Stomach (tissue), 9 donors: ENCODE results near the gene DKK1. TPM values are rescaled to one million over a fixed set of nuclear protein-coding genes. Genes with fewer than 3 reads are reported as not detected.

Source experiments
- DNase-seq, 2 donors: peaks; one replicate each; pipeline versions ENCODE4 v3.0.0 to v3.0.0-alpha.2; 2013 to 2019
- H3K27ac ChIP-seq, 5 donors: fragments of 200-600 bp in 4 of 5; sonication (generic) in 4 of 5; one replicate each; pipeline ENCODE4 v1.5.1; 2013 to 2019; ENCODE audit warnings: mild to moderate bottlenecking in 1 of 5, moderate library complexity in 1 of 5
- H3K27me3 ChIP-seq, 3 donors: fragments of 200-600 bp; sonication (generic); one replicate each; pipeline ENCODE4 v1.5.1; 2017 to 2019; ENCODE audit warnings: mixed run types in 1 of 3
- H3K36me3 ChIP-seq, 4 donors: fragments of 200-600 bp; sonication (generic); 1 replicate in 3 of 4; 2 replicates in 1 of 4; pipeline ENCODE4 v1.5.1; 2016 to 2019
- H3K4me1 ChIP-seq, 4 donors: fragments of 200-600 bp; sonication (generic); one replicate each; pipeline ENCODE4 v1.5.1; 2016 to 2019
- H3K4me3 ChIP-seq, 4 donors: fragments of 200-600 bp; sonication (generic) in 3 of 4; one replicate each; pipeline ENCODE4 v1.5.1; 2016 to 2019; ENCODE audit warnings: mild to moderate bottlenecking in 1 of 4
- H3K9me3 ChIP-seq, 4 donors: fragments of 200-600 bp; sonication (generic); one replicate each; pipeline ENCODE4 v1.5.1; 2016 to 2019
- CTCF ChIP-seq, 7 experiments: fragments of 450-650 bp in 4 of 7; fragments of 200-600 bp in 3 of 7; sonication (generic) in 3 of 7; IDR thresholded peaks; one replicate each; pipeline ENCODE4 v1.5.1; 2016 to 2019; ENCODE audit warnings: antibody characterized with exemption in 7 of 7, control low read depth in 2 of 7, mild to moderate bottlenecking in 1 of 7
- EP300 ChIP-seq: sonication (generic); formaldehyde crosslinking; IDR thresholded peaks from one replicate; pipeline ENCODE4 v1.6.1; 2017; ENCODE audit warnings: antibody characterized with exemption
- POLR2A ChIP-seq, 4 donors: fragments of 450-650 bp; IDR thresholded peaks; one replicate each; pipeline ENCODE4 v1.6.1; 2016; ENCODE audit warnings: antibody characterized with exemption in 4 of 4, control low read depth in 2 of 4, mild to moderate bottlenecking in 1 of 4, moderate library complexity in 1 of 4
- POLR2AphosphoS5 ChIP-seq, 3 donors: sonication (generic); formaldehyde crosslinking; IDR thresholded peaks; one replicate each; pipeline ENCODE4 v1.6.1; 2016; ENCODE audit warnings: antibody characterized with exemption in 3 of 3
- WGBS, 5 donors: extraction: QIAGEN DNeasy Blood & Tissue Kit in 3 of 5; methylation state at CpG; one replicate each; pipeline versions ENCODE4 v1.1.5 to v1.1.7; 2013 to 2018; 5-methylcytosine and 5-hydroxymethylcytosine counted together
- intact Hi-C: fragments of 100-400 bp; cut with DNase I; formaldehyde crosslinking; loops from one replicate; pipeline ENCODE4 v1.15.1; 2023; ENCODE audit warnings: low total_unique reads
- polyA plus RNA-seq, 3 donors: library from polyadenylated mRNA; stranded (reverse); fragments of 200-250 nt; gene quantifications; one replicate each; pipeline ENCODE4 v1.2.3, GENCODE V29; 2013
- total RNA-seq, 5 donors: library from RNA; depleted of rRNA; stranded (reverse); fragments of >200 nt; gene quantifications; one replicate each; pipeline versions ENCODE4 v1.1.0 to v1.2.3, GENCODE V29; 2014 to 2016
- donor health status: healthy with polysubstance abuse.
- donor health status: Bipolar disorder and iron deficiency.
- donor health status: healthy.

Gene DKK1
- total and polyA plus RNA-seq, 8 donors = 0.73 to 4.0 (median 1.2) TPM; not detected in 3

GRCh38 chr10:52346394-52347326 lies 32.6 kb downstream of the DKK1 start:
- H3K4me3 ChIP-seq = no peak overlapping the region
- DNase-seq = no peak
- H3K36me3 ChIP-seq = no peaks in the 10 kb centered on the region
- no peak overlapping the region for H3K27ac ChIP-seq
- no peaks in the 10 kb centered on the region for H3K4me1 ChIP-seq
- peaks cover 0 to 7% (median 0%) of the 10 kb centered on the region in 4 donors for H3K9me3 ChIP-seq
- no peak for TF ChIP-seq EP300
- no peak for TF ChIP-seq CTCF (IDR thresholded peaks at IDR 0.05)
- no peak for TF ChIP-seq POLR2AphosphoS5 (IDR thresholded peaks at IDR 0.05)
- no peak for TF ChIP-seq POLR2A (IDR thresholded peaks at IDR 0.05)
- WGBS, 5 donors = 90 to 96% (median 93%) methylated on average over 16 to 27 of the region's 27 CpGs
- H3K27me3 ChIP-seq = no peaks in the 10 kb centered on the region
- intact Hi-C loops = no loop called here

- DNase-seq = no peak
- Histone ChIP-seq H3K4me1 (no peaks in the 10 kb centered on the region), H3K36me3 (no peaks in the 10 kb centered on the region), H3K4me3 (no peak overlapping the region), H3K27ac (no peak overlapping the region), H3K27me3 (no peaks in the 10 kb centered on the region), H3K9me3 (peaks cover 0 to 7% (median 0%) of the 10 kb centered on the region in 4 donors)
- intact Hi-C loops = no loop called here
- TF ChIP-seq CTCF (IDR thresholded peaks at IDR 0.05) = no peak
- TF ChIP-seq POLR2A (IDR thresholded peaks at IDR 0.05) = no peak
- no peak for TF ChIP-seq POLR2AphosphoS5 (IDR thresholded peaks at IDR 0.05)
- TF ChIP-seq EP300 = no peak
- 94 to 100% (median 95%) methylated on average over 5 of the region's 5 CpGs; no CpG with 5 or more reads in 2 of the 5 donors for WGBS, 5 donors
These were observed 33.2 kb downstream of the DKK1 start for GRCh38 chr10:52347327-52347667.

- H3K4me3 ChIP-seq = no peak overlapping the region
- TF ChIP-seq EP300 (no peak), POLR2AphosphoS5 (IDR thresholded peaks at IDR 0.05) (no peak), POLR2A (IDR thresholded peaks at IDR 0.05) (no peak), CTCF (IDR thresholded peaks at IDR 0.05) (no peak)
- H3K36me3 ChIP-seq = no peaks in the 10 kb centered on the region
- WGBS, 5 donors = 87 to 98% (median 93%) methylated on average over 3 to 5 of the region's 5 CpGs; no CpG with 5 or more reads in 1 of the 5 donors
- H3K27ac ChIP-seq = no peak overlapping the region
- H3K27me3 ChIP-seq = no peaks in the 10 kb centered on the region
- intact Hi-C loops = no loop called here
- H3K4me1 ChIP-seq = no peaks in the 10 kb centered on the region
- no peak for DNase-seq
- peaks cover 0 to 7% (median 0%) of the 10 kb centered on the region in 4 donors for H3K9me3 ChIP-seq
These were observed 34.0 kb downstream of the DKK1 start for GRCh38 chr10:52348037-52348564.

- H3K27me3 ChIP-seq = no peaks in the 10 kb centered on the region
- no peaks in the 10 kb centered on the region for H3K36me3 ChIP-seq
- DNase-seq = no peak
- H3K4me3 ChIP-seq = no peak overlapping the region
- intact Hi-C loops = no loop called here
- TF ChIP-seq CTCF (IDR thresholded peaks at IDR 0.05) (no peak), EP300 (no peak), POLR2A (IDR thresholded peaks at IDR 0.05) (no peak), POLR2AphosphoS5 (IDR thresholded peaks at IDR 0.05) (no peak)
- WGBS, 5 donors = 75 to 89% (median 85%) methylated on average over 2 of the region's 2 CpGs
- H3K9me3 ChIP-seq = peaks cover 0 to 7% (median 0%) of the 10 kb centered on the region in 4 donors
- no peak overlapping the region for H3K27ac ChIP-seq
- no peaks in the 10 kb centered on the region for H3K4me1 ChIP-seq
These were observed 37.8 kb downstream of the DKK1 start for GRCh38 chr10:52351914-52352330.
